ENCODE measurements around the gene KPNA1.

The KPNA1 gene

DNA sequence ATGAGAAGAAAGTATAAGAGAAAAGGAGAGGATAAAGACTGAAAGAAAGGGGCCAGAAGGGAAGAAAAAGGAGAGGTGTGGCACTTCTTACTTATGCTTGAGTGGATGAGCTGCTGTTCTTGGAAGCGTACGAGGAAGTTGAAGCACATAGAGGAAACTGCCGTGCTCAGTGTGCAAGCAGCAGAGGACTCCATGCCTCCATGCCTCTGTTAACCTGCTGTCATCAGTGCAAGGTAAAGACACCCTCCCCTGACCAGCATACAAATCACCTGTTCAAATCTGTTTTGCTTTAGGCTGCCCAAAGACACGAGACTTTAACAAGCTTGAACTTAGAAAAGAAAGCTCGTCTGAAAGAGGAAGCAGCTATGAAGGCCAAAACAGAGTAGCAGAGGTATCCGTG is 105.3 kb downstream of the KPNA1 start:
- Mint-ChIP-seq H3K27me3 (no peaks in the 10 kb centered on the region), H3K36me3 (peaks cover 17% of the 10 kb centered on the region), H3K4me3 (peak overlapping the region; percentile 67), H3K4me1 (peaks cover 28% of the 10 kb centered on the region), H3K27ac (peak overlapping the region; percentile 84), H3K9me3 (no peaks in the 10 kb centered on the region)
- peak; percentile 82 for ATAC-seq (ENCODE audit: low read depth)
- peak in 1 of 2 donors; percentile 8 for DNase-seq (ENCODE audit: low spot score in 2 of 2)

- no peak for ATAC-seq (ENCODE audit: low read depth)
- Mint-ChIP-seq H3K27me3 (no peaks in the 10 kb centered on the region), H3K4me3 (no peak overlapping the region), H3K9me3 (no peaks in the 10 kb centered on the region), H3K36me3 (peaks cover 21% of the 10 kb centered on the region), H3K4me1 (peaks cover 24% of the 10 kb centered on the region), H3K27ac (peak overlapping the region; percentile 12)
- DNase-seq (ENCODE audit: low spot score in 2 of 2) = no peak
These were observed 106.8 kb downstream of the KPNA1 start for GRCh38 chr3:122407946-122408345.

DNA sequence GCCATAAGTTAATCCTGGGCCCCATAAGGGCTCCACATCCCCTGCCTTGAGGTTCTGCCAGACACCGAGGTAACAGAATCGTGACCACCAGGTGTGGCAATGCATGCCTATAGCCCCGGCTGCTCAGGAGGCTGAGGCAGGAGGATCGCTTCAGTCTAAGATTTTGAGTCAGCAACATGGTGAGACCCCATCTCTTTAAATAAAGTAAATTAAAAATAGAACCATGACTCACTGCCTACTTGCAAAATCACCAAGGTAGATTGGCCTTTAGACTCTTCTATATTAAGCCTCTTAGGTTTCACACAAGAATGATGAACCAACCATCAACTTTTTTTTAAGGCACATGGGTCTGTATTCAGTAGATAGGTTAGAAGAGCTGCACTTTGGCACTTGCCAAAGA is 108.5 kb downstream of the KPNA1 start:
- peak overlapping the region; percentile 12 for H3K27ac Mint-ChIP-seq
- no peak for DNase-seq (ENCODE audit: low spot score in 2 of 2)
- H3K36me3 Mint-ChIP-seq = peaks cover 17% of the 10 kb centered on the region
- H3K4me1 Mint-ChIP-seq = peaks cover 18% of the 10 kb centered on the region
- no peaks in the 10 kb centered on the region for H3K9me3 Mint-ChIP-seq
- H3K27me3 Mint-ChIP-seq = no peaks in the 10 kb centered on the region
- no peak overlapping the region for H3K4me3 Mint-ChIP-seq
- no peak for ATAC-seq (ENCODE audit: low read depth)

GRCh38 chr3:122405015-122405414 is 109.7 kb downstream of the KPNA1 start:
- H3K4me3 Mint-ChIP-seq = no peak overlapping the region
- no peak for DNase-seq (ENCODE audit: low spot score in 2 of 2)
- no peaks in the 10 kb centered on the region for H3K27me3 Mint-ChIP-seq
- no peak for ATAC-seq (ENCODE audit: low read depth)
- peaks cover 17% of the 10 kb centered on the region for H3K36me3 Mint-ChIP-seq
- no peaks in the 10 kb centered on the region for H3K9me3 Mint-ChIP-seq
- no peak overlapping the region for H3K27ac Mint-ChIP-seq
- H3K4me1 Mint-ChIP-seq = peaks cover 14% of the 10 kb centered on the region

- no peak for DNase-seq (ENCODE audit: low spot score in 2 of 2)
These were observed 111.2 kb downstream of the KPNA1 start for GRCh38 chr3:122403489-122403888.

DNA sequence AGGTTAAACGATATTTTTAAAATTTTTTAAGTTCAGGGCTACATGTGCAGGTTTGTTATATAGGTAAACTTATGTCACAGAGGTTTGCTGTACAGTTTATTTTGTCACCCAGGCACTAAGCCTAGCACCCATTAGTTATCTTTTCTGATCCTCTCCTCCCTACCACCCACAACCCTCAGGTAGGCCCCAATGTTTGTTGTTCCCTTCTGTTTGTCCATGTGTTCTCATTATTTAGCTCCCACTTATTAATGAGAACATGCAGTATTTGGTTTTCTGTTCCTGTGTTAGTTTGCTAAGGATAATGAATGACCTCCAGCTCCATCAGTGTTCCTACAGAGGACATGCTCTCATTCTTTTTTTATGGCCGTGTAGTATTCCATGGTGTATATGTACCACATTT is 115.8 kb downstream of the KPNA1 start:
- peaks cover 2% of the 10 kb centered on the region for H3K4me1 Mint-ChIP-seq
- H3K4me3 Mint-ChIP-seq = no peak overlapping the region
- ATAC-seq (ENCODE audit: low read depth) (no peak), DNase-seq (ENCODE audit: low spot score in 2 of 2) (no peak)
- no peak overlapping the region for H3K27ac Mint-ChIP-seq
- H3K36me3 Mint-ChIP-seq = peaks cover 10% of the 10 kb centered on the region
- H3K9me3 Mint-ChIP-seq = no peaks in the 10 kb centered on the region
- H3K27me3 Mint-ChIP-seq = no peaks in the 10 kb centered on the region

More at GRCh38 chr3:122403489-122403888, 111.2 kb downstream of the KPNA1 start:
- H3K27ac Mint-ChIP-seq = peak overlapping the region; percentile 51
- H3K27me3 Mint-ChIP-seq = no peaks in the 10 kb centered on the region
- no peak overlapping the region for H3K4me3 Mint-ChIP-seq
- peaks cover 4% of the 10 kb centered on the region for H3K4me1 Mint-ChIP-seq
- ATAC-seq (ENCODE audit: low read depth) = no peak
- peaks cover 17% of the 10 kb centered on the region for H3K36me3 Mint-ChIP-seq
- H3K9me3 Mint-ChIP-seq = no peaks in the 10 kb centered on the region

DNA sequence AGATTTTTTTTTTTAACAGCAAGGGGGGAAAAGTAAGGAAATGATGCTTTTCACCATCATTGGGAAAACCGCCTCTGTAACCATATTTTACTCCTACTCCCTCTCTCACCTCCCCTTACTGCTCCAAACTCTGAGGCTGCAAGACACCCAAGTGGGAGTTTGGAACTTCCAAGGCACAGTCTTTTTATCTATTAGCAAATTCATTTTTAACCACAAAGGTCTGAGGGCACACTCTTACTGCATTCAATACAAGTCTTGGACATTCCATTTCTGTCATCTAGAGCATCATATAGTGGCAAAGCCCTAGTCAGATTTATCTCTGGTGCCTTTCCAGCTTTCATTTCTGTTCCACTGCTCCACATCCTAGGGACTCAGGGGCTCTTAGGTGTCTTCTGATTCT is 117.5 kb downstream of the KPNA1 start:
- Mint-ChIP-seq H3K36me3 (peaks cover 2% of the 10 kb centered on the region), H3K4me1 (peaks cover 3% of the 10 kb centered on the region), H3K27ac (no peak overlapping the region), H3K9me3 (no peaks in the 10 kb centered on the region), H3K27me3 (no peaks in the 10 kb centered on the region), H3K4me3 (no peak overlapping the region)
- DNase-seq (ENCODE audit: low spot score in 2 of 2) (no peak), ATAC-seq (ENCODE audit: low read depth) (no peak)

GRCh38 chr3:122396511-122396910 is 118.2 kb downstream of the KPNA1 start:
- ATAC-seq (ENCODE audit: low read depth) = no peak
- Mint-ChIP-seq H3K9me3 (no peaks in the 10 kb centered on the region), H3K4me3 (no peak overlapping the region), H3K4me1 (peaks cover 3% of the 10 kb centered on the region), H3K36me3 (peaks cover 2% of the 10 kb centered on the region), H3K27me3 (no peaks in the 10 kb centered on the region), H3K27ac (no peak overlapping the region)
- DNase-seq (ENCODE audit: low spot score in 2 of 2) = no peak

DNA sequence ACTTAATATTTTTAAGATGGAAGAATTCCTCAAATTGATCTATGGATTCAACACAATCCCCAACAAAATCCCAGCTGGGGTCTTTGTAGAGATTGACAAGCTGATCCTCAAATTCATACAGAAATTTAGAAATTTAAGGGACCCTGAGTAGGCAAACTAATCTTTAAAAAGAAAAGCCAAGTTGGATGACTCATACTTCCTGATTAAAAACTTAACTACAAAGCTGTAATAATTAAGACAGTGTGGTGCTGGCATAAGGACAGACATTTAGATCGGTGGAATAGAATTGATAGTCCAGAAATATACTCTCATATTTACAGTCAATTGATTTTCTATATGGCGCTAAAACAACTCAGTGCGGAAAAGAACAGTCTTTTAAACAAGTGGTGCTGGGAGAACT is 119.2 kb downstream of the KPNA1 start:
- ATAC-seq (ENCODE audit: low read depth) = no peak
- H3K27ac Mint-ChIP-seq = no peak overlapping the region
- H3K4me3 Mint-ChIP-seq = no peak overlapping the region

GRCh38 chr3:122394173-122394572 is 120.6 kb downstream of the KPNA1 start:
- no peak for DNase-seq (ENCODE audit: low spot score in 2 of 2)
- Mint-ChIP-seq H3K4me1 (peaks cover 4% of the 10 kb centered on the region), H3K36me3 (peaks cover 2% of the 10 kb centered on the region), H3K4me3 (no peak overlapping the region), H3K9me3 (no peaks in the 10 kb centered on the region), H3K27ac (peak overlapping the region; percentile 6), H3K27me3 (no peaks in the 10 kb centered on the region)
- no peak for ATAC-seq (ENCODE audit: low read depth)

More for the DNA sequence above, 119.2 kb downstream of the KPNA1 start:
- no peak for DNase-seq (ENCODE audit: low spot score in 2 of 2)
- H3K27me3 Mint-ChIP-seq = no peaks in the 10 kb centered on the region
- peaks cover 2% of the 10 kb centered on the region for H3K36me3 Mint-ChIP-seq
- H3K4me1 Mint-ChIP-seq = peaks cover 3% of the 10 kb centered on the region
- H3K9me3 Mint-ChIP-seq = no peaks in the 10 kb centered on the region

GRCh38 chr3:122392868-122393844 is 121.6 kb downstream of the KPNA1 start:
- H3K27me3 Mint-ChIP-seq = no peaks in the 10 kb centered on the region
- ATAC-seq (ENCODE audit: low read depth) = peak; percentile 51
- H3K4me3 Mint-ChIP-seq = no peak overlapping the region
- H3K4me1 Mint-ChIP-seq = peaks cover 12% of the 10 kb centered on the region
- peaks cover 2% of the 10 kb centered on the region for H3K36me3 Mint-ChIP-seq
- DNase-seq (ENCODE audit: low spot score in 2 of 2) = peak in 1 of 2 donors; percentile 52
- H3K27ac Mint-ChIP-seq = peak overlapping the region; percentile 6
- no peaks in the 10 kb centered on the region for H3K9me3 Mint-ChIP-seq

GRCh38 chr3:122391681-122392446 is 122.9 kb downstream of the KPNA1 start:
- no peak overlapping the region for H3K4me3 Mint-ChIP-seq
- H3K27ac Mint-ChIP-seq = no peak overlapping the region
- H3K27me3 Mint-ChIP-seq = no peaks in the 10 kb centered on the region
- H3K36me3 Mint-ChIP-seq = peaks cover 5% of the 10 kb centered on the region
- H3K9me3 Mint-ChIP-seq = no peaks in the 10 kb centered on the region
- peaks cover 20% of the 10 kb centered on the region for H3K4me1 Mint-ChIP-seq
- ATAC-seq (ENCODE audit: low read depth) (no peak), DNase-seq (ENCODE audit: low spot score in 2 of 2) (no peak)

GRCh38 chr3:122390665-122391064 is 124.1 kb downstream of the KPNA1 start:
- Mint-ChIP-seq H3K27ac (no peak overlapping the region), H3K27me3 (no peaks in the 10 kb centered on the region), H3K4me1 (peaks cover 20% of the 10 kb centered on the region), H3K36me3 (peaks cover 5% of the 10 kb centered on the region), H3K9me3 (no peaks in the 10 kb centered on the region), H3K4me3 (no peak overlapping the region)
- DNase-seq (ENCODE audit: low spot score in 2 of 2) (no peak), ATAC-seq (ENCODE audit: low read depth) (no peak)

GRCh38 chr3:122389892-122390291 is 124.8 kb downstream of the KPNA1 start:
- Mint-ChIP-seq H3K9me3 (no peaks in the 10 kb centered on the region), H3K36me3 (peaks cover 3% of the 10 kb centered on the region), H3K4me3 (no peak overlapping the region), H3K4me1 (peaks cover 20% of the 10 kb centered on the region), H3K27ac (no peak overlapping the region), H3K27me3 (no peaks in the 10 kb centered on the region)
- no peak for ATAC-seq (ENCODE audit: low read depth)
- DNase-seq (ENCODE audit: low spot score in 2 of 2) = no peak
